T1000 (cell line): Measurements from ENCODE around the gene DSCAML1.
"Not testable (repeated sequence)": the region's sequence is repeated elsewhere in the genome, so short reads cannot be mapped to it uniquely, and the experiment has no call there.

Experiments
- DNase-seq: peaks from one replicate; lab custom pipeline; 2025; ENCODE audit warnings: mixed read lengths; lab: John Stamatoyannopoulos, UW

DSCAML1 gene

DNA sequence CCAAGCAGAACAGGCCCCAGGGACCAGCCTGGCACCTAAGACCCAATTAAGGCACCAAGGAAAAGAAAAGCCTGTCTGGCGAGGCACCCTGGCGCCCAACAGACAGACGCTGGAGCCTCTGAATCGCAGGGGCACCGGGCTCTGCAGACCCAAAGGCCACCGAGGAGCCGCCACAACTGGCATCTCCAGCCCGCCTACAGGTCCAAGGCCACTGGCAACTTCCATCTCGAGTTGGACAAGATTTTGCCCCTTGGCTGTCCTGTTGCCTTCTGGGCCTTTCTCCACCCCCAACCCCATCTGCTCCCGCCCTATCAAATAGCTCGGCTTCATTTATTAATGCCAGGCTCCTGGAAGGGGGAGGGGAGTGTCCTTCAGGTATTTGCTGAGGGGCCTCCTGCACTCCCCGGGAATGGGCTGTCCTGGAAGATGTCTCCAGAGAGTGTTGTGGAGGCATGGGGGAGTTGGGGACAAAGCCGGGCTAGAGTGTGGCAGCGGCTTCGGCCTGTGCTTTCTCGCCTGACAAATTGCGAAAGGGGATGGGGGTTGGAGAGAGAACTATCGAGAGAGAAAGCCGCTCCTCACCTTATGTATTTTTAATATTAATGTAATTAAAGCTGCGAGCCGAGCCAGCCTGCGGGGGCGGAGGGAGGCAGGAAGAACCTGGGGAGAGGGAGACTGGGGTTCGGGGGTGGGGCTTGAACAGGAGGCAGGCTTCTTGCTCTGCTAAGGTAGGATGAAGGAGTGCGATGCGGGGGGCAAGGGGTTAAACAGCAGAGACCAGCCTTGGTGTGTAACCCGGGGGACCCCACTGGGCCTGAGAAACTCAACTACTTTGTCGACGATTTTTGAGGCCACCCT lies 2.0 kb downstream of the DSCAML1 start:
- no peak for DNase-seq

DNA sequence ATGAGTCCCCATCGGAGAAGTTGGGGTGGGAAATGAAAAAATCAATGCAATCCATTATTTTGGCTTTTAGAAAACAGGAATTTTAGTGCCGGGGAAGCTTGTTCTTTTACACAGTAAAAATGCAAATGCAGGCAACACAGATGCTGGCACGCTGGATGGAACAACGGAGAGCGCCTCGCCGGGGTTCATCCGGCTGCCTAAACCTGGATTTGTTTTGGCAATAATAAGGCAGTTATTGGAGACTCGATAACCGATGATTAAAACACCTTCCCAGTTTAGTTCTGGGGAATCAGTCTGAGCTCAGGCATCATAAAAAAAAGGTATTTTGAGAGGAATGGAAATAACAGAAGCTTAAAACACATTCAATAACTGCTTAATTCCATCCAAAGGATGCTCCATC lies 2.9 kb downstream of the DSCAML1 start:
- no peak for DNase-seq

DNA sequence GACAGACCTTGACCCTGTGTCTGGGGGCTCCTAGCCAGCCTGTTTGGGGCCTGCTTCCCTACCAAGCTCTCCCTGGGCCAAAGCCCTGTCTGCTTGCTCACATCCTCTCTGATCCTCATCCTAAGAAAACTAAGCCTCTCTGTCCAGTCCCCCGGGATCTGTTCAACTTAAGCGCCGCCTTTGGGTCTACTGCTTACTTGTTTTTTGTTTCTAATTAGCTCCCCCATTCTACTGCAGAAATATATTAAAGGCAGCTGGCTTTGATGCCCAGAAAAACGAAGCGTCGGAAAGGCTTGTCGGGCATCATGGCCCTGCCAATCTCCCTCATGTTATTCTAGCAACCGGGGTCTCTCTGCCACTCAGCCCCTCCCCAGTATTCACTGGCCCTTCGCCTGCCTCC lies 3.4 kb downstream of the DSCAML1 start:
- no peak for DNase-seq

DNA sequence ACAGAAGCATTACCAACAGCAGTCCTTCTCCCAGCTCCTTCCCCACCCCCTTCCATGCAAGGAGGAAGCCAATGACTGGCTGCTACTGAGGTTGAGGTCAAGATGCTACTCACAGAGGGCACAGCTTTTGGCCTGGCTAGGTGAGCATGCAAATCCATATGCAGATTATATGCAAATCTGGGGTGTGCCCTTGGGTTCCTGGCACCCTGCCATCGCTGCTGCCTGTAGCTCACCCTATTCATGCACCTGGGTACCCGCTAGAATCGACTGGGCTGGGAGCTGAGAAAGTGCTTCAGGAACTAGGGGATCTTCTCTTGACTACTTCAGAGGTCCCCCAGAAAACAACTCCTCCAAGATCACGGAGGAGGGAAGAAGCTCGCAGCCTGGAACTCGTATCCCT lies 4.0 kb downstream of the DSCAML1 start:
- DNase-seq: no peak

DNA sequence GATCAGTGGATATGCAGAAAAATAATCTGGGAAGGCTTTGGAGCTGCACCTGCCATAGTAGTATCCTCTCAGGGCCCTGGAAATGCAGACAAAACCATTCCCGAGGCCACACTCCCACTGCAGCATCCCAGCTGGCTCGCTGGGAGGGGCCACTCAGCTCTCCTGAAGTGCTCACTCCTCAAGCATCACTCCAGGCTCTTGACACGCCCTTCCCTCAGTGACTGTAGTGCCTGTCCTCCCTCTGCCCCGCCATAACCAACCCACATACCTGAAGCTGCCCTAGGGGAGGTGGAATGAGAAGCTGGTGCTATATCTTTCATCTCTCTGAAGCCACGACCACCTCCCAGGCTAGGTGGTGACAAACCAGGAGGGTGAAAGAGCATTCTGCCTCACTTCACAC lies 4.8 kb downstream of the DSCAML1 start:
- DNase-seq: no peak

DNA sequence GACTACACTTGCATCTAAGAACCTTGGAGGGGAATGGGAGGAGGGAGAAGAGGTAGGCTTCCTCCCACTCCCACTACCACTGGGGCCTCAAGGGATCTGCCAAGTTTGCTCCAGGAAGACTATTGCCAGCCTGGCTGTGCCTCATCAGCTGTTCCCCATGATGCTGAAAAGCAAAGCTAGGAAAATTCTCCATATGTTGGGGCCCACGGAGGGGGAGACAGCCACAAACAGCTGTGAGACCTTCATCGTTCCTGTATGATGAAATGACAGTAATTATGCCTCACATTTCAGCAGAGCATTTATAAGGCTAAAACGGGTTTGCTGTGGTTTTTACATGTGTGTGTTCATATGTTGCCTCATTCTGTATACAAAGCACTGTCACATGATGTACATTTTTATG lies 6.7 kb downstream of the DSCAML1 start:
- no peak for DNase-seq

DNA sequence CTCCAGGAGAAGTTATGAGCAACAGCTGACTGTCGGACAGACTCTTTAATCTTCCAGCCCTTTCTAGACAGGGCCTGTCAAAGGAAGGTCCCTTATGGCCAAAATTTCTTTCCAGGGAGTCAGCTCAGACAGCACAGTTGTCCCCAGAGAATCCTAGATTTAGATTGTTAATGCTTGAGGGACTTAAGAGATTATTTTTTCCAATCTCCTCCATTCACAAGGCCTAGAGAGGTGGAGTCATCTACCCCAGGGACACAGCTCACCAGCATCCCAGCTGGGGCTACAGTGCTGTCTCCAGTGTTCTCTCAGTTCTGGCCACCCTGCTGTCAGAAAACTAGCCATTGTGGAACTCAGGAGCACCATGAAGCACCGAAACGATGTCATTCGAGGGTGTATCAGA lies 7.8 kb downstream of the DSCAML1 start:
- no peak for DNase-seq

DNA sequence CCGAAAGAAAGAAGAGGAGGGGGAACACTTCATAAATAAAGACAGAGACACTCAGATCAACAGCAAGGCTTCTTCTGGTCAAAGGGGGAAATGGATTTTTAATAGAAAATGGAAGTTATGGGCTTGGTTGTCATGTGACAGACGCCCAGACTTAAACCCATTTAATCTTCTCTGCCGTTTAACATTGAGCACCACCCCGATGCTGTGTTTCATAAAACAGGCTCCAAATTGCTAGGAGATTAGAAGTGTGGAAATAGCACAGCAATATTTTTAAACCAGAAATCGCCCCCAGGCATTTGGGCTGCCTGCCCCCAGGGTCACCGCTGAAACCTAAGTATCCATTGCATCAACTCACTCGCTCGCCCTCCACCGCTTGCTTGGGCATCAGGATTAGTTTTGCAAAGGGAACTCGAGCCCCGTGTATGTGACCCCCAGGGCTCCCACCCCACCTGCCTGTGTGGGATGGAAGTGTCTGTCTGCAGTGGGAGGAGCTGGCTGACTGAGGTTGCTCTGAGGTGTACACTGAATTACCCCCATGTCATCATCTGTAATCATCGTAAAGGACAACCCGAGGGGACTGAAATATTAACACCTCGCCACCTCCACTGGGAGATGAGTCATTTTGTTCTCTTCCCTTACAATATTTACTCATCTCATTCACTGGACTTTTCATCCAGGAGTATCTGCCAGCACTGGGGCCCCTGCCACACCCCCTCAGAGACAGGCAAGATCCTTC lies 10.7 kb downstream of the DSCAML1 start:
- no peak for DNase-seq

DNA sequence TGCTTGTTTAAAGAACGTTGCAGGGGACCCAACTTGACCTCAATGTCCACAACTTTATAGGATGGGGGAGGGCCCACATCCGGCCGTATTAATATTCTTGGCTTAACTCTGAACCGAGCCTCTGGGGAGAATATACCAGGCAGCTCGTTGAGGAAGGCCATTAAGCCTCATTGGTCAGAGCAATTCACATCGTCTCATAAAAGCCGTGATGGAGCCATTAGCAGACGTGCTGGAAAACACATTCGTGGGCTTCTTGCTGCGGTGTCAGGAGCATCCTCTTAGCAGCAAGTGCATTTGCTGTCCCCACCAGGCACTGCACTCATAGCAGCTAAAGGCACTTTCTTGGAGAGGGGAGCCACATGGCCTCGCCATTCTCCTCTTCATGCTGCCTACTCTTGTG lies 14.9 kb downstream of the DSCAML1 start:
- DNase-seq: no peak

DNA sequence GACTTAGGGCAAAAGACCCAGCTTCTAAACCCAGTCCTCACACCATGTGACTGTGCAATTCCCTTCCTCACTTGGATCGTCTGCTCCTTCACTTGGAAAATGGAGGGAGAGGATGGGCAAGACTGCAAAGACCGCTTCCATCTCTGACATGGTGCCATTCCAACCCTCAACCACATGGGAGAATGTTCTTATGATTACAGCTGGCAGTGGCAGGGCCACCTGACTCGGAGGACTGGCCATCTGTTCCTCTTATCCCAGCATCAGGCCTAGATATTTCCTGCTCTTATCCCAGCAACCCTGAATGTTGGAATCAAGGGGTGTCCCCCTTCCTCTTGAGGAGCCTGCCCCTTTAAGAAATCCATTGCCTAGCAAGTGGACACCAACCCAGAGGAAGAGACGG lies 15.4 kb downstream of the DSCAML1 start:
- no peak for DNase-seq

DNA sequence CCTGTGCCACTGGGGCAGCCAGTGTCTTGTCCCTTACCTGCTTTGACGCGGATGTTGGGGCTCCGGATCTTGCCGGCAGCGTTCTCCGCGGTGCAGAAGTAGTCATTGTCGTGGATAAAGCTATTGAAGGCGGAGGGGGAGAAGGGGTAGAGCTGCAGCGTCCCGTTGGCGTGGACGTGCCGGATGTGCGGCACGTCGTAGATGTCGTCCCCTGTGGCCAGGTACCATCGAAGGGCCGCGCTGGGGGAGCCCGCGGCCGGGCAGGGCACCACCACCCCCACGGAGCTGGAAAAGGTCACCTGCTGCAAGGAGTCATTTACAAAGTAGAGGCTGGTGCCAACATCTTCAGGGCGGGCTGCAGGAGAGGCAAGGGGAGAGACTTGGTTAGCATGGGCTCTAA lies 16.6 kb downstream of the DSCAML1 start:
- DNase-seq: no peak

DNA sequence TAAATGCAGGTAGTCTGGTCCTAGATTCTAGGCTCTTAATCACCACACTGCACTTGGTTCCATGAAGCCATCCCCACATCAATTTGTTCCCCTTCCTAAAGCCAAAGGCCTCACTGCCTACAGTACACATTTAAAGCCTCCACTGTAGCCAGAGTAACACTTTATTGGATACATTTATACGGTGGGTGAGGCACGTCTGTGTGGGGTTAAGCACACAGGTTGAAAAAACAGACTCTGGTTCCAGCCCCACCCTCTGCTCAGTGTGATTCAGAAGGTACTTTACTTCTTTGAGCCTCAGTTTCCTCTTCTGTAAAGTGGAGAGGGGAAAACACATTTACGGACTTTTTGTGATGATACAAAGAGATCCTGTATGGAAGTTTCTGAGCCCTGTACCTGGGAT lies 22.5 kb downstream of the DSCAML1 start:
- DNase-seq: no peak

DNA sequence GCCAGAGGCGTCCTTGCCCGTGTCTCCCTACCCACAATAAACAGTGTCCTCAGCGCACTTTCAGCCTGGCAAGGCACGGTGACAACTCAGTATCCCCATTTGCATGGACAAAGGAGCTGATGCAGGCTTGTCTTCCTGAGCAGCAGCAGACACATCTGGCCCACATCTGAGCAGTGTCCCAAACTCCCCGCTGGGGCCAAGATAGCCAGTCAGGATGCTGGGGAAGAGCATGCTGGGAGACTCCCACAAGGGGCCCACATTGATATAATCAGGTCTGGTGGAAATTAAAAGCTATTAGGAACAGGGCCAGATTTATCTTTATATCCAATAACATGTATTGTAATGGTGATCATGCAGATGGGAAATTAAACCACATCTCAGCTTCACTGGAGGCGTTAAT lies 24.7 kb downstream of the DSCAML1 start:
- no peak for DNase-seq

DNA sequence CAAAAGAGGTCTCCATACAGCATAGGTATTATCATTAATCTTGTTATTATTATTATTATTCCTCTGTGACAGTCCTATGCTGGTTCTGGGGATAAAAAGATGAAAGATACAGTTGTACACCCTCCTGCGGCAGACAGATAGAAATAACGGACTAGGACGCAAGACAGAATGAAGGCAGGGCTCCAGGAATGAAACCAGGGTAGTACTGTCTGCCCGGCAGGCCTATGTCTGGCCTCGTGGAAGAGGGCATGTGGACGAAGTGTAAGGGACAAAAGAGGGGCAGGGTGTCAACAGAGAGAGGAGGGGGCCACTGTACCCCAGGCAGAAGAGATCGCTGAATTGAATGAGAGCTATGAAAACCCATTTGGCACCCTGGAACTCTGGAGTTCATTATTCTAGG lies 25.2 kb downstream of the DSCAML1 start:
- no peak for DNase-seq

DNA sequence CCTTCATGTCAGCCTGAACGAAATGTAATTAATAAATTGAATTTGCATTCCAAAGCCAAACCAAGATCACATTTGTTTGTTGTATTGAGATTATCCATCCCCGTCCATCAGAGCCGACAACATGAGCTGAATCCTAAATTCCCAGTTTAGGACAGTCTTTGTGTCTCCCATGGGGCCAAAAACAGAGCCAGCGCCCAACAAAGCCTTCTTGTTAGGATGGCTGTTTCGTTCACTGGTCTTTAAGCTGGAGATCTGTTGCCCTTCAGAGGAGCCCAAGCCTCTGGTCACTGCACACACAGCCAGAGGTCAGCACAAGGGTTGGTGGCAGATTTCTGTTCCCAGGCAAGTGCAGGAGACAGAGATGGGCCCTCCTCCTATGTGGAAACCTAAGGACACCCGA lies 25.8 kb downstream of the DSCAML1 start:
- DNase-seq: no peak

DNA sequence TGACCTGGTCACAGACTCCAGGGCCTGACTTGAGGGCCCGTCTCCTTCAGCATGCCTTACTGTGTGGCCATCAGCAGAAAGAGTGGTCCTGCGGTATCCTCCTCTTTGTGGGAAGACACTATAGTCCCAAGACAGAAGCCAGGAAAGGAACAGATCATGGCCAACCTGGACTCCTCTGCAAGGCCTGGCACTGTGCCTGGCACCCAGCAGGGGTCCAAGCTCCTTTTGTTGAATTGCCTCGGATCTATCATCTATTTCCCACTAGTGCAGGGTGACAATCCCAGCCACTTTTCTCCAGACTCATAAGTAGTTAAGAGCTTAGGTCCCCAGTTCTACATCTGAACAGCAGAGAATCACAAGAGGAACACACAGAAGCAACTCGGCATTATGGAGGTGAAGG lies 27.0 kb downstream of the DSCAML1 start:
- DNase-seq: no peak

DNA sequence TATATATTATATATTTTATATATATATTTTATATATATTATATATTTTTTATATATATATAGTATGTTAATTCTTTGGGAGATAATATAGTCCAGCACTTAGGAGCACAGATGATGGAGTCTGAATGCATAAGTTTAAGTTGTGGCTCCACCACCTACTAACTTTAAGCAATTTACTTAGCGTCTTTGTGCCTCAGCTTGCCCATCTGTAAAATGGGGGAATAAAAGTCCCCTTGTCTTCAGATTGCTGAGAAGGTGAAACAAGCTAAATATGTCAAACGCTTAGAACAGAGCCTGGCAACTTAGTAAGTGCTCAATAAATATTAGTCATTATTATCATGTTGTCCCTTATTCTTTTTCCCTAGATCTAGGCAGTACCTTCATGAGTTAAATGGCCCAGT lies 27.5 kb downstream of the DSCAML1 start:
- DNase-seq: no peak

DNA sequence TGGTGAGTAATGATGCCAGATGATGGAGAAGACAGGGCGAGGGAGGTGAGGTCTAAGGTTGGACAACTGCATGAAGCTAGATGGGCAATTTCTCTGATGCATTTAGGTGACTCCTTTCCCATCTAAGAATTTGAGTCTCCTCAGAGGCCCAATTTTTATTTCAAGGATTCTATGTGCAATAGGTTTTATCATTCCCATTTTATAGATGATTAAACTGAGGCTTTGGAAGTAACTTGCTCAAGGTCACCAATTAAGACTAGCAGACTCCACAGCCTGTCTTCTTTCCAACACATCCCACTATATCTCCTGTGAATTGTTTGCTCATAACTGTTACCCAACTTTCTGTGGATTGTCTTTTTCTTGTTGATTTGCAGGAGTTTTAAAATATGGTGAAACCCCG lies 28.5 kb downstream of the DSCAML1 start:
- DNase-seq: no peak

DNA sequence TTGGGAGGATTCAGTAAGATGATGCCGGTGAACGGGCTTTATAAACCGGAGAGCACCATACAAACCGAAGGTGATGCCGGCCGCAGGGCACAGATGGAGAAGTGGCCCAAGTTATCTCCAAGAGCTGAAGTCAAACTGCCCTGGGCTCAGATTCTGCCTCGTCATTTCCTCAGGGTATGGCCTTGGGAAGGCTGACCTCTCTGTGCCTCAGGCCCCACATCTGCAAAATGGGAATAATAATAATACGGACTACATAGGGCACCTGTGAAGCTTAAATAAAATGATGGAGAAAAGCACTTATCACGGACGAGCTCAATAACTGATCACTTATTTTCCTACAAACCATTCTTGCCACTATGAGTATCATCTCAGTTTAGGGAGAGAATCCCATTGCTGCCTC lies 29.9 kb downstream of the DSCAML1 start:
- DNase-seq: no peak

DNA sequence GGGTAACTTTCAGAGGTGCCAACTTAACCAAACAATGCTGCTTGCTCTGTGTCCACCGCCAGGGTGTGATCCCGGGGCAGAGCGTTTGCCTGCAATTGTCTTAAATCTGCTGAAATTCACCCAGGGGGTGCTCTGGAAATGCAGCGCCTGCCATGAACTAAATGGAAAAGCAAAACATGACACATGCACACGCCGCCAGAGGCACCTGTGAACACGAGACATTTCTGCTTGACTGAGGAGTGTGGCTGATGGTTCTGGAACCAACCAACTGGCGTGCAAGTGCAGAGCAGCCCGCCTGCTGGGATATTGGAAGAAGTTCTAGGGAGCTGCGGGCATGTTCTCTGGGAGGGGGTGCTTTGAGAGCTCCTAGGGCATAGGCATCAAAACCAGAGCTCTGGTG lies 30.4 kb downstream of the DSCAML1 start:
- no peak for DNase-seq

DNA sequence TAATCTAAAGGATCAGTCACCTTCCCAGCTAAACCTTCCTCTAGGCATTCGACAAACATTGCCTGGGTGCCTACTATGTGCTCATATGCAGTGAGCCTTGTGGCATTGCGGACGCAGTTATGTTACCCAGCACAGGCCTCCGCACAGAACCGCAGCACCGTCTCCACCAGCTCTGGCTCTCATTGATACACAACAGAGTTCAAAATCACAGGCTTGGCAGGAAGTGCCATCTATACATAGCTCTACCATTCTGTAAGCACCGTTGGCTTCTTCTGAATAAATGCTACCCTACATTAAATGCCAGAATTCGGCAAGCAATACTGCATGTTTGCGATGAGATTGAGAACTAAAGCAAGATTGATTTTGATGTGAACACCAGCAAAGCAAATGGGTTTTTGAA lies 31.0 kb downstream of the DSCAML1 start:
- DNase-seq: no peak

DNA sequence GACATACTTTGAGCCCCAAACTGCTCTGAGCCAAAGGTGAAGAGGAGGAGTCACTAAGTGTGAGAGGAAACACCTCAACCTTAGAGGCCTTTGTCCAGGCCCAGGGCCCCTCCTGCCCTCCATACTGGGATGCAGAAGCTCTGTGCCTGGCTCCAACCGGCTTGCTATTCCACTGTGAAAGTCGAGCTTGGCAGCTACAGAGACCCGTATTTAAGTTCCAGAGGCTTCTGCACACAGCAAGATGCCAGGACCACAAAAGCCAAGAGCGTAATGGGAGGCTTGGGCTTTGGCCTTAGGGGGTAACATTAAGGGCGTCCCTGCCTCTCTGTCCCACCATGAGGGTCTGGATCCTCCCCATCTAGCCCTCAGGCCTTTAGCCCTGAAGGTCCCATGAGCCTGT lies 31.9 kb downstream of the DSCAML1 start:
- DNase-seq: no peak

DNA sequence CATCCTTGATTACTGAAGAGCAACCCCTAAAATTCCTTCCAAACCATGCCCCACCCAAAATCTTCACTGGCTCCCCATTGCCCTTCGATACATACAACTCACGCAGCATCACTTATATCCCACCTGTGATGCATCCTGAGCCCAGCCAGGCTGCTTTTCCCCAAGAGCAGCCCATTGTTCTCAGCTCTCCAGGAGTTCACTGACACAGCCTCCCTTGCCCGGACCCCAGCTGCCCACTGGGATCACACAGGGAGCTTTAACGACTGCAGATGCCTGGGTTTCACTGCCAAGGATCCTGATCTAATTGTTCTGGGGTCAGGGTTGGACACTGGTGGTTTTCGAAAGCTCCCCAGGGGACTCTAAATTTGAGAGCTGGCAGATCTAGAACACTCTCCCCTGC lies 33.6 kb downstream of the DSCAML1 start:
- DNase-seq: not testable (repeated sequence)

DNA sequence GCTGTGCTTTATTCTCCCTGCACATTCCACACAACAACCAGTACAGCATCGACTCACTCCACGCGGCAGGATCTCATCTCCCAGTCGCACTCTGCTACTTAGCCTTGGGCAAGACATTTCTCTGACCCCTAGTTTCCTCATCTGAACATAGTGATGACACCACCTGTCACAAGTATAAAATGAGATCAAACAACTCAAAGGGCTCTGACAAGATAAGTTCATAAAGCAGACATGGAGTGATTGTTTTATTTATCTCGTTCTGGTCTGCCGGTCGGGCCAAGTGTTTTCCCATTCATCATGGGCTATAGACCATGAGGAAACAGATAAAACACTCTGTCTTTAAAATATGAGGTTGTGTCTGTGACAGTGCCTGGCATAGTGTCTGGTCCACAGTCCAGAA lies 35.0 kb downstream of the DSCAML1 start:
- no peak for DNase-seq
